GM19351 (cell line): ENCODE data around the gene RNF169.
A peak's percentile ranks its signal among the peaks of the same experiment; 100 is the strongest.

ENCODE experiments used
- ATAC-seq: cut with Tn5 transposase; IDR thresholded peaks from one replicate; pipeline ENCODE4 v1.9.1; 2021; ENCODE audit warnings: mild to moderate bottlenecking, moderate library complexity; ENCODE audit not compliant: unreplicated experiment

Gene RNF169

GRCh38 chr11:74748211-74749126 lies at the start of gene RNF169:
Gene RNF169, plus strand, starts transcription at chr11:74748849. Its CDS starts 32 bp downstream, at chr11:74748881.
- peak; percentile 98 for ATAC-seq

GRCh38 chr11:74699615-74700396 lies 48.8 kb upstream of the RNF169 start:
- ATAC-seq = no peak

GRCh38 chr11:74701351-74701750 lies 47.3 kb upstream of the RNF169 start:
- no peak for ATAC-seq

- peak; percentile 60 for ATAC-seq
Observed at GRCh38 chr11:74702383-74703007, 46.2 kb upstream of the RNF169 start.

- no peak for ATAC-seq
Observed at GRCh38 chr11:74703211-74703610, 45.4 kb upstream of the RNF169 start.

GRCh38 chr11:74707182-74707581 lies 41.5 kb upstream of the RNF169 start:
- ATAC-seq = no peak

- no peak for ATAC-seq
Observed at GRCh38 chr11:74707602-74708510, 40.8 kb upstream of the RNF169 start.

GRCh38 chr11:74709175-74709574 lies 39.5 kb upstream of the RNF169 start:
- no peak for ATAC-seq

GRCh38 chr11:74710281-74710938 lies 38.2 kb upstream of the RNF169 start:
- no peak for ATAC-seq

GRCh38 chr11:74713686-74714085 lies 35.0 kb upstream of the RNF169 start:
- ATAC-seq = no peak

- no peak for ATAC-seq
Observed at GRCh38 chr11:74714904-74715303, 33.7 kb upstream of the RNF169 start.

GRCh38 chr11:74717221-74717969 lies 31.3 kb upstream of the RNF169 start:
- ATAC-seq = no peak

GRCh38 chr11:74719011-74719410 lies 29.6 kb upstream of the RNF169 start:
- ATAC-seq = no peak

- no peak for ATAC-seq
Observed at GRCh38 chr11:74720596-74721478, 27.8 kb upstream of the RNF169 start.

GRCh38 chr11:74721479-74721835 lies 27.2 kb upstream of the RNF169 start:
- no peak for ATAC-seq

GRCh38 chr11:74723511-74723910 lies 25.1 kb upstream of the RNF169 start:
- ATAC-seq = no peak

GRCh38 chr11:74725701-74726100 lies 22.9 kb upstream of the RNF169 start:
- no peak for ATAC-seq

GRCh38 chr11:74726547-74727182 lies 22.0 kb upstream of the RNF169 start:
- ATAC-seq = peak; percentile 82
